Lower leg skin (tissue), 3 donors: ENCODE results near the gene HOXC12.

Source experiments
- POLR2A ChIP-seq, 2 donors: fragments of 450-650 bp; IDR thresholded peaks; one replicate each; pipeline ENCODE4 v1.6.1; 2016 to 2017; ENCODE audit warnings: antibody characterized with exemption in 2 of 2, mild to moderate bottlenecking in 1 of 2, moderate library complexity in 1 of 2
- TF ChIP-seq, protein P1 (sequence below), 3 donors: fragments of 450-650 bp; IDR thresholded peaks; one replicate each; pipeline ENCODE4 v1.5.1; 2016; ENCODE audit warnings: antibody characterized with exemption in 3 of 3, mild to moderate bottlenecking in 3 of 3, moderate library complexity in 2 of 3

DNA sequence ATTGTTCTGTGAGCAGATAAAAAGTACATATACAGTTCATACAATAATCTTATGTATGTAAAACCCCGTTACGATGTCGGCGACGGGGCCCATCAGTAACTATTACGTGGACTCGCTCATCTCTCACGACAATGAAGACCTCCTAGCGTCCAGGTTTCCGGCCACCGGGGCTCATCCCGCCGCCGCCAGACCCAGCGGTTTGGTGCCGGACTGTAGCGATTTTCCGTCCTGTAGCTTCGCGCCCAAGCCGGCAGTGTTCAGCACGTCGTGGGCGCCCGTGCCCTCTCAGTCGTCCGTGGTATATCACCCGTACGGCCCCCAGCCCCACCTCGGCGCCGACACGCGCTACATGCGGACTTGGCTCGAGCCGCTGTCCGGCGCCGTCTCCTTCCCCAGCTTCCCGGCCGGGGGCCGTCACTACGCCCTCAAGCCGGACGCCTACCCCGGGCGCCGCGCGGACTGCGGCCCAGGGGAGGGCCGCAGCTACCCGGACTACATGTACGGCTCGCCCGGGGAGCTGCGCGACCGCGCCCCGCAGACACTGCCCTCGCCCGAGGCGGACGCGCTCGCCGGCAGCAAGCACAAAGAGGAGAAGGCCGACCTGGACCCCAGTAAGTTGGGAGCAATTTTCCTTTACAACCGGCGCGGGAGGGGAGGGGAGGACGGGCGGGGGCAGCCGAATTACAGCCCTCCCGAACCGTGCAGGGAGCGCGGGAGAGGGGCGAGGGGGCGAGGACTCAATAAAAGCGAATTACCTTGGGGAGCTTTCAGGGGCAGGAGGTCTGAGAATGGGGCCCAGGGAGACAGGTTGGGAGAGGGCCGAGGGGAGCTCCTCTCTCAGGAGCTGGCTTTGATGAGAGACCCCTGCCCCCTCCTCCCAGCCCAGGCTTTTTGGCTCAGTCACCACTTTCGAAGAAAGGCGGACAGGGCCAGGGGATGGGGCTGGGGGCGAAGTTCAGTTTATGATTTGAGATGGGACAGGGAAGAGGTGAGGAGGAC is 45.7 kb downstream of the HOXC12 start, which contains the start of gene HOXC9:
- TF ChIP-seq, protein P1, sequence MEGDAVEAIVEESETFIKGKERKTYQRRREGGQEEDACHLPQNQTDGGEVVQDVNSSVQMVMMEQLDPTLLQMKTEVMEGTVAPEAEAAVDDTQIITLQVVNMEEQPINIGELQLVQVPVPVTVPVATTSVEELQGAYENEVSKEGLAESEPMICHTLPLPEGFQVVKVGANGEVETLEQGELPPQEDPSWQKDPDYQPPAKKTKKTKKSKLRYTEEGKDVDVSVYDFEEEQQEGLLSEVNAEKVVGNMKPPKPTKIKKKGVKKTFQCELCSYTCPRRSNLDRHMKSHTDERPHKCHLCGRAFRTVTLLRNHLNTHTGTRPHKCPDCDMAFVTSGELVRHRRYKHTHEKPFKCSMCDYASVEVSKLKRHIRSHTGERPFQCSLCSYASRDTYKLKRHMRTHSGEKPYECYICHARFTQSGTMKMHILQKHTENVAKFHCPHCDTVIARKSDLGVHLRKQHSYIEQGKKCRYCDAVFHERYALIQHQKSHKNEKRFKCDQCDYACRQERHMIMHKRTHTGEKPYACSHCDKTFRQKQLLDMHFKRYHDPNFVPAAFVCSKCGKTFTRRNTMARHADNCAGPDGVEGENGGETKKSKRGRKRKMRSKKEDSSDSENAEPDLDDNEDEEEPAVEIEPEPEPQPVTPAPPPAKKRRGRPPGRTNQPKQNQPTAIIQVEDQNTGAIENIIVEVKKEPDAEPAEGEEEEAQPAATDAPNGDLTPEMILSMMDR (IDR thresholded peaks at IDR 0.05): no peak
- TF ChIP-seq POLR2A (IDR thresholded peaks at IDR 0.05): no peak
